Uterus (tissue), 4 donors: ENCODE measurements around the gene NHERF1. TPM values are rescaled to one million over a fixed set of nuclear protein-coding genes. Genes with fewer than 3 reads are reported as not detected.

Experiments
- DNase-seq, 2 donors: peaks; one replicate each; pipeline ENCODE4 v3.0.0-alpha.2; 2019 to 2020
- H3K27ac ChIP-seq, 2 donors: fragments of 200-600 bp; sonication (generic); 1 replicate in 1 of 2; 2 replicates in 1 of 2; pipeline ENCODE4 v1.5.1; 2016 to 2018
- H3K27me3 ChIP-seq, 2 donors: fragments of 200-600 bp; sonication (generic); one replicate each; pipeline ENCODE4 v1.5.1; 2018 to 2019; ENCODE audit warnings: control low read depth in 1 of 2
- H3K36me3 ChIP-seq, 2 donors: fragments of 200-600 bp; sonication (generic); one replicate each; pipeline ENCODE4 v1.5.1; 2019; ENCODE audit warnings: control low read depth in 1 of 2
- H3K4me1 ChIP-seq, 2 donors: fragments of 200-600 bp; sonication (generic); one replicate each; pipeline ENCODE4 v1.5.1; 2018 to 2019; ENCODE audit warnings: control low read depth in 1 of 2
- H3K4me3 ChIP-seq, 2 donors: fragments of 200-600 bp; sonication (generic); 1 replicate in 1 of 2; 2 replicates in 1 of 2; pipeline ENCODE4 v1.5.1; 2018 to 2019; ENCODE audit warnings: mild to moderate bottlenecking in 1 of 2
- H3K9me3 ChIP-seq, 2 donors: fragments of 200-600 bp; sonication (generic); one replicate each; pipeline ENCODE4 v1.5.1; 2019; ENCODE audit warnings: control low read depth in 1 of 2
- CTCF ChIP-seq, 4 experiments: fragments of 200-600 bp in 2 of 4; fragments of 450-650 bp in 2 of 4; sonication (generic) in 2 of 4; IDR thresholded peaks; one replicate each; pipeline ENCODE4 v1.5.1; 2016 to 2019; ENCODE audit warnings: antibody characterized with exemption in 4 of 4, mild to moderate bottlenecking in 2 of 4, moderate library complexity in 1 of 4
- POLR2A ChIP-seq, 2 donors: fragments of 450-650 bp; IDR thresholded peaks; one replicate each; pipeline ENCODE4 v1.6.1; 2016; ENCODE audit warnings: antibody characterized with exemption in 2 of 2, mild to moderate bottlenecking in 1 of 2, moderate library complexity in 1 of 2
- intact Hi-C: fragments of 100-400 bp; cut with DNase I; formaldehyde crosslinking; loops from one replicate; pipeline ENCODE4 v1.15.1; 2023; ENCODE audit warnings: low total_unique reads
- total RNA-seq, 4 donors: library from RNA; depleted of rRNA in 3 of 4; stranded (reverse); fragments of >200 nt in 3 of 4; gene quantifications; one replicate each; pipeline versions ENCODE4 v1.1.0 to v1.2.4, GENCODE V29; 2014 to 2023
- donor health status: DM: yes; HTN: yes; CAD: no.

NHERF1 gene
- total RNA-seq, 4 donors from 2014 or later, result 3.3 to 16.9 (median 12.0) TPM

GRCh38 chr17:74758848-74759168 lies 10.4 kb downstream of the NHERF1 start:
- Histone ChIP-seq H3K27me3 (no peaks in the 10 kb centered on the region), H3K4me3 (no peak overlapping the region), H3K36me3 (no peaks in the 10 kb centered on the region), H3K9me3 (no peaks in the 10 kb centered on the region), H3K27ac (no peak overlapping the region), H3K4me1 (no peaks in the 10 kb centered on the region)
- intact Hi-C loops, result no loop called here
- DNase-seq, result no peak
- TF ChIP-seq CTCF (IDR thresholded peaks at IDR 0.05), result no peak
- no peak for TF ChIP-seq POLR2A (IDR thresholded peaks at IDR 0.05)

- Histone ChIP-seq H3K4me1 (no peaks in the 10 kb centered on the region), H3K4me3 (no peak overlapping the region), H3K27ac (no peak overlapping the region), H3K9me3 (no peaks in the 10 kb centered on the region), H3K36me3 (no peaks in the 10 kb centered on the region), H3K27me3 (no peaks in the 10 kb centered on the region)
- TF ChIP-seq POLR2A (IDR thresholded peaks at IDR 0.05), result no peak
- no peak for TF ChIP-seq CTCF (IDR thresholded peaks at IDR 0.05)
- intact Hi-C loops, result no loop called here
- DNase-seq, result no peak
Measured at GRCh38 chr17:74759243-74759801, 10.9 kb downstream of the NHERF1 start.

GRCh38 chr17:74759941-74760340 lies 11.5 kb downstream of the NHERF1 start:
- Histone ChIP-seq H3K9me3 (no peaks in the 10 kb centered on the region), H3K27me3 (no peaks in the 10 kb centered on the region), H3K36me3 (no peaks in the 10 kb centered on the region), H3K27ac (no peak overlapping the region), H3K4me3 (no peak overlapping the region), H3K4me1 (no peaks in the 10 kb centered on the region)
- DNase-seq, result no peak
- intact Hi-C loops, result no loop called here
- TF ChIP-seq POLR2A (IDR thresholded peaks at IDR 0.05), result no peak
- TF ChIP-seq CTCF (IDR thresholded peaks at IDR 0.05), result no peak

- no peaks in the 10 kb centered on the region for H3K36me3 ChIP-seq
- no peak overlapping the region for H3K27ac ChIP-seq
- H3K9me3 ChIP-seq, result no peaks in the 10 kb centered on the region
- no peak overlapping the region for H3K4me3 ChIP-seq
- no peaks in the 10 kb centered on the region for H3K4me1 ChIP-seq
- no peaks in the 10 kb centered on the region for H3K27me3 ChIP-seq
- intact Hi-C loops, result no loop called here
- no peak for DNase-seq
- TF ChIP-seq POLR2A (IDR thresholded peaks at IDR 0.05), result no peak
- no peak for TF ChIP-seq CTCF (IDR thresholded peaks at IDR 0.05)
Measured at GRCh38 chr17:74760404-74761105, 12.1 kb downstream of the NHERF1 start.

GRCh38 chr17:74761419-74761818 lies 13.0 kb downstream of the NHERF1 start:
- TF ChIP-seq CTCF (IDR thresholded peaks at IDR 0.05) (no peak), POLR2A (IDR thresholded peaks at IDR 0.05) (no peak)
- H3K27ac ChIP-seq, result no peak overlapping the region
- H3K9me3 ChIP-seq, result no peaks in the 10 kb centered on the region
- no peaks in the 10 kb centered on the region for H3K27me3 ChIP-seq
- no peak for DNase-seq
- H3K4me3 ChIP-seq, result no peak overlapping the region
- intact Hi-C loops, result no loop called here
- no peaks in the 10 kb centered on the region for H3K4me1 ChIP-seq
- no peaks in the 10 kb centered on the region for H3K36me3 ChIP-seq
